ENCODE measurements around the gene RABAC1.

DNA sequence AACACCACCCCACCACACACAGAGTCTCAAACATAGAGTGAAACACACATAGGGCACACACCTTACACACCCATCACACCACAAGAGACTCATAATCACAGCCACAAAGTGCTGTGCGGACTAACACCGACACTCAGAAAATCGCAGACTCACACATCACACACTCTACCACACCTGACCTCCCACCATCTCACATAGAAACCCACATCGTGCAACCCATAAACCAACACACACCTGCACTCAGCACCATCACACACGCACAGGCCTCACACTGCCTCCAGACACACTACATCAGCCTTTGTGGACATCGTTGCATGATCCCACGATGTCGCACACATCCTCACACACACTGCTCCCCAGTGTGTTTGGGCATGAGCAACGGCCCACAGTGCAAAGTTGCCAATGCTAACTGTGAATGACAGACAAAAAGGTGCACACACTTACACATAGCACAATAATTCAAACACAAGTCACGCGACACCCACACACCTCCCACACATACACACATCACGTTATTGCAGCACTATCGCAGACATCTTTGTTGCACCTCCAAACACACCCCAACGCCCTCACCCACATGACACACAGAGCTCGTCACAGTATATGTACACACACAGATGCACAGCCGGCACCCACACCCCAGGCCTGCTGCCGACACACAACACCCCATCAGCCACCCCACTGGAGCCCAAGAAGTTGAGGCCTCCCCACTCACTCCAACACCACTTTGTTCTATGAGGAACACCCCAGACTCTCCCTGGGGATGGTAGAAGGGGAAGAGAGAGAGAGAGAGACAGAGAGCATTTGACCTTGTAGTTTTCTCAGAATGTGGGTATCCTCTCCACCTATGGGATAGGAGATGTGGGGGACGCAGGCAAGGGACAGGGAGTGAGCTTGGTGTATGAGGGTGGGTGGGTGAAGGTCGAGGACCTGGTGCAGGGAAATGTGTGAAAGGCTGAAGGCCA is 36.2 kb upstream of the RABAC1 start:
- TF ChIP-seq, protein P1, sequence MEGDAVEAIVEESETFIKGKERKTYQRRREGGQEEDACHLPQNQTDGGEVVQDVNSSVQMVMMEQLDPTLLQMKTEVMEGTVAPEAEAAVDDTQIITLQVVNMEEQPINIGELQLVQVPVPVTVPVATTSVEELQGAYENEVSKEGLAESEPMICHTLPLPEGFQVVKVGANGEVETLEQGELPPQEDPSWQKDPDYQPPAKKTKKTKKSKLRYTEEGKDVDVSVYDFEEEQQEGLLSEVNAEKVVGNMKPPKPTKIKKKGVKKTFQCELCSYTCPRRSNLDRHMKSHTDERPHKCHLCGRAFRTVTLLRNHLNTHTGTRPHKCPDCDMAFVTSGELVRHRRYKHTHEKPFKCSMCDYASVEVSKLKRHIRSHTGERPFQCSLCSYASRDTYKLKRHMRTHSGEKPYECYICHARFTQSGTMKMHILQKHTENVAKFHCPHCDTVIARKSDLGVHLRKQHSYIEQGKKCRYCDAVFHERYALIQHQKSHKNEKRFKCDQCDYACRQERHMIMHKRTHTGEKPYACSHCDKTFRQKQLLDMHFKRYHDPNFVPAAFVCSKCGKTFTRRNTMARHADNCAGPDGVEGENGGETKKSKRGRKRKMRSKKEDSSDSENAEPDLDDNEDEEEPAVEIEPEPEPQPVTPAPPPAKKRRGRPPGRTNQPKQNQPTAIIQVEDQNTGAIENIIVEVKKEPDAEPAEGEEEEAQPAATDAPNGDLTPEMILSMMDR (conservative IDR thresholded peaks at IDR 0.05; ENCODE audit: low read depth, low read length), result no peak
- no peak for TF ChIP-seq EZH2 (IDR thresholded peaks at IDR 0.05; ENCODE audit: borderline replicate concordance, low read depth, low read length, poor library complexity, severe bottlenecking)
